Astrocyte (in vitro differentiated cells and primary cell): ENCODE measurements around the gene LIN7A.

Source experiments
- CTCF ChIP-seq: IDR thresholded peaks from 2 replicates; pipeline ENCODE4 v1.5.1; 2011; ENCODE audit warnings: low read depth, mild to moderate bottlenecking, inconsistent platforms, low read length, moderate library complexity; ENCODE audit not compliant: insufficient read depth
- EZH2 ChIP-seq: IDR thresholded peaks from 2 replicates; pipeline ENCODE4 v1.6.1; 2012; ENCODE audit warnings: mild to moderate bottlenecking, low read length, inconsistent platforms; ENCODE audit not compliant: insufficient read depth

- TF ChIP-seq CTCF = no peak
- no peak for TF ChIP-seq EZH2
Observed at GRCh38 chr12:80857311-80857710, 80.4 kb downstream of the LIN7A start.
